Stimulated activated CD4-positive, alpha-beta T cell treated with anti-CD3 and anti-CD28 coated beads, Interleukin-1b, Interleukin-23, amount 100 ng/mL, for 24 hours (primary cell): ENCODE results near the gene CSTPP1.

Source experiments
- DNase-seq, 4 experiments: peaks; one replicate each; pipeline ENCODE4 v3.0.0-alpha.2; 2020; ENCODE audit warnings: low read depth in 4 of 4, low spot score in 1 of 4

Gene CSTPP1, protein sequence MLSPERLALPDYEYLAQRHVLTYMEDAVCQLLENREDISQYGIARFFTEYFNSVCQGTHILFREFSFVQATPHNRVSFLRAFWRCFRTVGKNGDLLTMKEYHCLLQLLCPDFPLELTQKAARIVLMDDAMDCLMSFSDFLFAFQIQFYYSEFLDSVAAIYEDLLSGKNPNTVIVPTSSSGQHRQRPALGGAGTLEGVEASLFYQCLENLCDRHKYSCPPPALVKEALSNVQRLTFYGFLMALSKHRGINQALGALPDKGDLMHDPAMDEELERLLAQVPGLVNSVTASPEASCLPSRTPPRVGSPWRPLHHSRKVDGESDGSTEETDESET

DNA sequence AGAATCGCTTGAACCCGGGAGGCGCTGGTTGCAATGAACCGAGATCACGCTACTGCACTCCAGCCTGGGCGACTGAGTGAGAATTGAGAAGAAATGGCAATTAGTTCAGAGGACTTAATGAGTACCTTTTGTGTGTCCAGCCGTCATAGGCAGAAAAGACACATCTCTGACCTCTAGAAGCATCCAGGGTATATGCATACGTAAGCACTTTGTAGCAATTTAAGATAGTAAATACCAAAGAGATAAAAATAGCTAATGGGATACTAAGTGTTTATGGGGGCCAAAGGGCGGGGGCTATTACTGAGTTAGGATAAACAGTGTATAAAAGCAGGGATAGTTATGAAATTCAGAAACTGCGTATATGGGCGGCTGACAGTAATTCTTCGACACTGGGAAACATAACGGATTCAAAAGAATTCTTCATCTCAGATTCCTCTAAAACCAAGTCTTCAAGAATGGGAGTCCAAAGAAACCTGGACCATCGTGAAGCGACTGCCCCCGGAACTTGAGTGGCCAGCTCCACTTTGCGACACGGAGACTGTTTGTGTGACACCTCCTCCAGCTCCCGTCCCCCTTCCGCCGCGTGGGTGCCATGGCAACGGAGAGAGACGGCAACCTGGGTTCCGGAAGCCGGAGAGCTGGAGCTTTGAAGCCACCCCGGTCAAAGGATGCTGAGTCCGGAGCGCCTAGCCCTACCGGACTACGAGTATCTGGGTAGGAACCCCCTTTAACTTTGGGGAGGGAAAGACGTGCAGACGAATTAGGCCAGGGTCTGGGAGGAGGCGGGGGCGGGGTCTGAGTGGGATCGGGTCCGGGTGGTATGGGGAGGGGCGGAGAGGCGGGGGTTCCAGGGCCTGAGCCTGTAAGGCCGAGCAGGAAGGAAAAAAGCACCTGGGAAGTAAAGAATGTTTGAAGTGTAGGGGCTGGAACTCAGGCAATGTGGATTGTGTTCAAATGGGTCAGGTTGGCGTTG, at the start of gene CSTPP1:
Gene CSTPP1 (plus strand): TSS at position 624 of the 973 bp plus-strand sequence. CDS start 45 bp downstream, at position 669.
- DNase-seq = peak; percentile 91 to 95 (median 92)

DNA sequence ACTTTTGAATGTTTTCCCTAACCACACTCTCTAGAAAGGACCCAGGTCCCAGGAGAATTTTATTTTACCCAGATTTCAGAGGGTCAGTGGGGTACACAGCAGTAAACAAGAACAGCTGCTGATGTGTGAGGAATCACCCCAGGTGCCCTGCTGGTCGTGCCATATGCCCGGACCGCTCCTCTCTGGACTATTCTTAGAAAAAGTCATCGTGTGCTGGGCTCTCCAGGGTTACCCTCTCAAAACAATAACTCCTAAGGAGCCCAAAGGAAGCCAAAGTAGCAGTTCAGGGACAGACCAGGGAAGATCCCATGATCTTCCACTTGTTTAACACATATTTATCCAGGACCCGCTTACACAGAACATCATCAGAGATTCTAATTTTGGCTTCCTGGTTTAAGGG, 47.9 kb upstream of the CSTPP1 start:
- no peak for DNase-seq

DNA sequence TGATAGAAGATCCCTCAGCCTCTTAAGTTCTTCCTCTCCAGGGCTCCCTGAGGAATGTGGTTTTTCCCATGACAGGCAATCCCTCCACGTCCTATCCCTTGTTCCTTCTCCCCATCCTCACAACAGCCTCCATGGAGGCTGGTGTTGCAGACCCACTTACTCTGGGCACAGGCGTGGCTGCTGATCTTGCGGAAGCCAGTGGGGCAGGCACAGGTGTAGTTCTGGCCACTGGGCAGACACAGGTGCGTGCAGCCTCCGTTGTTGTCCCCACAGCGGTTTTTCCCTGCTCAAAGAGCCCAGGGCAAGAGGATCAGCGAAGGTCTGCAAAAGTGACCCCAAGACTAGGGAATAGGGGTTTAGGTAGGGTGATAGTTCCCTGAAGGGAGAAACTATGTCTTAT, 47.3 kb upstream of the CSTPP1 start:
- no peak for DNase-seq

DNA sequence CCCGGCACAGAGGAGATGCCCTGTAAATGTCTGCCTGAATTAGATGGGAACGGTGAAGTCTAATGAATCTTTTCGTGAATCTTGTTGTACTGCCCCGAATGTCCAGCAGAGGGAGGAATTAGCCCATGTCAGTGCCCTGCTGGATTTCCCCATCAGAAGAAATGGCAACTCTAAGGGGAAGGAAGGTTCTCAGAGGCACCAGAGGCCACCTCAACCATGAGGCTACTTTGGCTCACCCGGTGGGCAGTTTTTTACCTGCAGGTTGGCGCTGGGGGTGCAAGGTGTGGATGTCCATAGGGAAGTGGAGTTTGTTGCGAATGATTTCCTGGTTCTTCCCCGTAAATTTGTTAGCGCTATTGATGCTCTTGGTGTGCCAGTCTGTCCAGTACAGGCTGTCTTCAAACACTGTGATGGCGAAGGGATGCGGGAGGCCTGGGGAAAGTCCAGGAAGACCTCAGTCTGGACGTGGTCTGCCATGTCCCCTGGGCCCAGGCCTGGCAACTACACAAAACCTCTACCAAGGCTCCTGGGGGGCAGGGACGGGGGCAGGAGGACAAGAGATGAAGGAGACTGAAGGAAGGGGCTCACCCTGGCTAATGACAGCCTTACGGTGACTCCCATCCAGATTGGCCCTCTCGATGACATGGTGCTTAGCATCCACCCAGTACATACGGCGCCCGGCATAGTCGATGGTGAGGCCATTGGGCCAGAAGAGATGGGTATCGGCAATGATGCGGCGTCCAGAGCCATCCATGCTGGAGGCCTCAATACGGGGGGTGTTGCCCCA, 46.7 kb upstream of the CSTPP1 start:
- DNase-seq = peak; percentile 51 to 72 (median 58)

DNA sequence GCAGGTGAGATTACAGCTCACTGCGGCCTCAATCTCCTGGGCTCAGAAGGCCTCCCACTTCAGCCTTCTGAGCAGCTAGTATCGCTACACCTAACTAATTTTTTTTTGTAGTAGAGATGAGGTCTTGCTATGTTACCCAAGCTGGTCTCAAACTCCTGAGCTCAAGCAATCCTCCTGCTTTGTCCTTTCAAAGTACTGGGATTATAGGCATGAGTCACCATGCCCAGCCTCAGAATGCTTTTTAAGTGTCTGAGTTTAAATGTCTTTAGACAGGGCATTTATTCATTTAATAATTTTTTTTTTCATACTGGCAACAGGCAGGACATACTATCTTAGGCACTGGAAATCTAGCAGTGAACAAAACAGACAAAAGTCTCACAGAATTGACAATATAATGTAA, 45.9 kb upstream of the CSTPP1 start:
- no peak for DNase-seq

DNA sequence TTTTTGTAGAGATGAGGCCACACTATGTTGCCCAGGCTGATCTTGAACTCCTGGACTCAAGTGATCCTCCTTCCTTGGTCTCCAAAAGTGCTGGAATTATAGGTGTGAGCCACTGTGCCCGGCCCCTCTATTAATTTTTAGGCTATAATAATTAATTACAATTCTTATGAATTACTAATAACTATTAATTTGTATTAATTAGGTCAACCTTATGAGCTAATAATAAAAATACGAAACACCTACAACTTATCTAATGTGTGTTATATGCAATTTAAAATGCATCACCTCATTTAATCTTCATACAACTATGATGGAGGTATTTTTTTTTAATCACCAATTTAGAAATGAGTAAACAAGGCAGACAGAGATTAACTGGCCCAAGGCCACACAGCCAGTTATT, 44.5 kb upstream of the CSTPP1 start:
- DNase-seq = no peak

DNA sequence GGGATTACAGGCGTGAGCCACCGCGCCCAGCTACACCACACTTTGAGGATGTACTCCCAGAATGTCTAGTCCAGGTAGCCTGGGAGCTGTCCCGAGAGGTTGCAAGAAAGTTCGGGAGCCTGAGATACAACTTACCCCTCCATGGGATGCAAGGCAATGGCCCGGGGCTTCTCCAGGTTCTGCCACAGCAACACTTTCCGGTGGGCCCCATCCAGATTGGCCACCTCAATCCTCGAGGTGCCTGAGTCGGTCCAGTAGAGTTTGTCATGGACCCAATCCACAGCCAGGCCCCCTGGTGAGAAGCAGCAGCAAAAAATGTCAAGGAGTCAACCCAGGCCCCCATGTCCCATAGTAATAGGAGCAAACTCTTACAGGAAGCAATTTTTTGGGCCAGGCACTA, 43.7 kb upstream of the CSTPP1 start:
- DNase-seq = no peak

DNA sequence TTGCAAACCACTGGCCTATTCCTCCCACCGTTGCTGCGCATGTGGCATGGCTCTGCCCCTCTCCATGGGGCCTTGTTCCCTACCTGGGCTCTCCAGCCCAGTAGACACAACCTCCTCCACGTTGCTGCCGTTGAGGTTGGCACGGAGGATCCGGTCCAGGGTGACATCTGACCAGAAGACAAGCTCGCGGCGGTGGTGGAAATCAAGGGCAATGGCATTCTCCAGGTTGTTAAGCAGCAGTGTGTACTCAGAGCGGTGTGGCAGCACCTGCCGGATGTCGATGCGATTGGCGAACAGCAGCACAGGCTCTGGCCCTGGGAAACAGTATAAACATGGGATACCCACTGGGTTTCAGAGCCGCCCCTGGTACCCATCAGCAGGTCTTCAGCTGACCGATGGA, 42.1 kb upstream of the CSTPP1 start:
- DNase-seq = no peak

DNA sequence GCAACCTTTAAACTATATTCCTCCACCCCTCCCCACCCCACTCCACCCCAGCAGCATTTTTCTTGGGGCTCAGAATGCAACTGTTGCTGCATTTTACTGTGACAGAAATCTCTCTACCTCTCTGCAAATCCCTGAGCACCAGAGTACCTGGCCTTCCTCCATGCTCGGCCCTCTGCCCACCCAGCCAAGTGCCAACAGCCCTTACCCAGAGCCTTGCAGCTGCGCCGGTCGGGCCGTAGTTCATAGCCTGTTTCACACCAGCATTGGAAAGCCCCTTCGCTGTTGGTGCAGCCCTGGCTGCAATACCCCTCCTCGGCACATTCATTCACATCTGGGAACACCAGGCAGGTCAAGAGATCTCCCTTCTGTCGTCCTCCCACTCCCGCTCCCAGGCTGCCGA, 41.6 kb upstream of the CSTPP1 start:
- no peak for DNase-seq

DNA sequence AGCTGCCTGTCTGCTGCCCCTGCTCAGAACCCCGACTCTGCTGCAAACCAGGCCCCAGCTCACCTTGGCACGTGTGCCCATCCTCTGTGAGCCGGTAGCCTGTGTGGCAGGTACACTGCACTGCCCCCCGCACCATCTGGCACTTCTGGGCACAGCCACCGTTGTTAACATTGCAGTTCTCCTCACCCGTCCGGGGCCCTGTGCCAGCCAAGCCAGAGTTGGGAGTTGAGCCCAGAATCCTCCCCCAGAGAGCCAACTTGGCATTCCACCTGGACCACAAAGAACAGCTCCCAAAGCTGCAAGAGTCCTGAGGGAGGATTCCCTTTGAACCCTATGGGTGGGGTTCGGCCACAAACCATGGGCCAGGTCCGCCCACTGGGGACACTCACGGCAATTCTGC, 40.7 kb upstream of the CSTPP1 start:
- DNase-seq = no peak

DNA sequence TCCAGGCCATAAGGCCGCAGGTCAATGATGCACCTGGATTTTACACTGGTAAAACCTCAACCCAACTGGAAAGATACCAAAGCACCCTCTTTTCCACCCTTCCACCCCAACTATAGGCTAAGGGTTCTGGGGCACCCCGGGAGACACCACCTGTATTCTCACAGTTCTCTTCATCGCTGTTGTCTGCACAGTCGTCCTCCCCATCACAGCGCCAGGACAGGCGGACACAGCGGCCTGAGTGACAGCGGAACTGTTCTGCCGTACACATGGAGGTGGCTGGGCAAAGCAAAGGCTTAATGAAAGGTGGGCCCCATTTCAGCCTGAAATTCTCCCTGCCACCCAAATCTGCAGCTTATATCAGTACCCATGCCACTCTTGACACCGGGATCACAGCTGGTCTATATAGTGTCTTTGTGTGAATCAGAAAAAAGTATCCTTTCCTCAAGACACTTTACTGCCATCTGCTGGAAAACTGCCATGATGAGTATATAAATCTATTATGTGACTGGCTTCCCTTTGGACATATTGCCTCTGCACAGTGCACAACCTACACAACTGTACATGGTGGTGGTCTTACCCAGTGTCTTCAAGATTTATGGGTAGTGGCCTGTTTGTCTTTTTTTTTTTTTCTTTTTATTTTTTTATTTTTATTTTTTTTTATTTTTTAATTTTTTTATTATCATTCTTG, 39.7 kb upstream of the CSTPP1 start:
- no peak for DNase-seq

DNA sequence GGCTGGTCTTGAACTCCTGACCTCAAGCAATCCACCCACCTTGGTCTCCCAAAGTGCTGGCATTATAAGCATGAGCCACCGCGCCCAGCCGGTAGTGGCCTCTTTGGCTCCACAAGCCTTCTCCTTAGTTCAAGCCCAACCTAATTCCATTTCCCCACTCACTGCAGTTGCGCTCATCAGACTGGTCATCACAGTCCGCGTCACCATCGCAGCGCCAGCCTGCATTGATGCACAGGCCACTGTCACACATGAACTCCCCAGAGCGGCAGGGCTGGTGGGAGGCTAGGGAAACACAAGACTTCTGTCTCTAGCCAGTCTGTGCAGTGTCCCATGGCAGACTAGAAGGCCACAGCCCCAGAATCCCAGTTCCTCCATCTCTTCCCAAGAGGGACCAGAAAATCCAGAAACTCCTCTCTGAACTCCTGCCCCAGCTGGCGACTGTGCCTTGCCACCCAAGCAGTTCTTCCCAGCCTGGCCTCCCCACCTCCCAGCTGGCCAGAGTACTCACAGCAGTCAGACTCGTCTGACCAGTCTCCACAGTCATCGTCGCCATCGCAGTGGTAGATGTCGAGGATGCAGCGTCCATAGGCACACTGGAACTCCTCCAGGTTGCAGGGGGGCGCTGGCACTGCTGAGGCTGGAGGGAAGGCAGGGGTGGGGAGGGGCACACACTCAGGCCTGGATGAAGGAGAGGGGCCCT, 38.0 kb upstream of the CSTPP1 start:
- no peak for DNase-seq

DNA sequence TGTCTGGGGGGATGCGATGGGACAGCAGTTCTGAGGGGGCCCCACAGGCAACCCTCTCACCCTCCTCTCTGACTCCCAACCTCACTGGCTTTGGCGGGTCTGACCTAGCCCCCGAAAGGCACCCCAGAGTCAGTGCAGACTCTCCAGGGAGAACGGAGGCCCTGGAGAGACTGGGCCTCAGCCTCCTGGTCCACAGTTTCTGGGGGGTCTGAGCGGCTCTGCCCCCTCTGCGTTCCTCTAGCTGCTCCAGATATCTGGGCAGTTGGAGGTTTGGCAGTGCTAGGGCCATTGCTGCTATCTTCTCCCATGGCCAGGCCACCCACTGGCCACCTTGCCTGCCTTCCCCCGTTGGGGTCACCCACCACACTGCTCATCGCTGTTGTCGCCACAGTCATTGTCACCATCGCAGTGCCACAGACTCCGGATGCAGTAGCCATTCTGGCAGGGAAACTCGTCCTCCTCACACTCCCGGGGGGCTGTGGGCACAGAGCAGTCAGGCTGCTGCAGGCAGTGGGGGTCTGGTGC, 37.0 kb upstream of the CSTPP1 start:
- no peak for DNase-seq

DNA sequence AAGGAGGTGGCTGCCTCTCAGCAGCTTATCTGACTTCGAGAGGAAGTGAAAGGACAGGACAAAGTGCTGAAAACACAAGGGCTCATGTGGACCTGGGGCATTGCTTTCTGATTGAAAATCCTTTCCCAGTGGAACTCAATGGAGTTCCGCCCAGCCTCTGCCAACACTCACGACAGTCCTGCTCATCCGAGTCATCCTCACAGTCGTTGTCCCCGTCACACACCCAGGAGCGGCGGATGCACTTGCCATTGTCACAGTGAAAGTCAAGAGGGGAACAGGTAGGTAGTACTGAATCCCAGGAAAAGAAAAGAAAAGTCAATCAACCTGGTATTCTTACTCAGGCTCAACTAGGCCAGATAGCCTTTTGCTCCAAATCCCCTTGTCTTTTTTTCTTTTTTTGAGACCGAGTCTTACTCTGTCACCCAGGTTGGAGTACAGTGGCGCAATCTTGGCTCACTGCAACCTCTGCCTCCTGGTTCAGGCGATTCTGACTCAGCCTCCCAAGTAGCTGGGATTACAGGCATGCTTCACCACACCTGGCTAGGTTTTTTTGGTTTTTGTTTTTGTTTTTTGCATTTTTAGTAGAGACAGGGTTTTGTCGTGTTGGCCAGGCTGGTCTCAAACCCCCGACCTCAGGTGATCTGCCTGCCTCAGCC, 36.3 kb upstream of the CSTPP1 start:
- no peak for DNase-seq

DNA sequence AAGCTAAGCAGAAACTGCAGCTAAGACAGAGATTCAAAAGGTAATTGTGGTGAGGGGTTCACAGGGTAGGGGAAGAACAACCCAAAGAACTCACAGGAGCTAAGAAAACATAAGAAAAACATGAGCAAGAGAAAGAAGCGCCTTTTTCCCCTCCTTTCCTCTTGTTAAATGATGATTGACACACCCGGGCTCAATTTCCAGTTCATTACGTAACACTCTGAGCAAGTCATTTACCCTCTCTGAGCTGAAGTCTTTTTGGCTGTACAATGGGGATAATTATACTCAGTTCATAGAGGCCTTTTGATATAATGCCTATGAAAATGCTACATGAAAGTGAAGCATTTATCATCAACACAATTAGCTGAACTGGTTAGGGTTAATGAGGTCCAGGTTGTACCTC, 35.4 kb upstream of the CSTPP1 start:
- DNase-seq = no peak

DNA sequence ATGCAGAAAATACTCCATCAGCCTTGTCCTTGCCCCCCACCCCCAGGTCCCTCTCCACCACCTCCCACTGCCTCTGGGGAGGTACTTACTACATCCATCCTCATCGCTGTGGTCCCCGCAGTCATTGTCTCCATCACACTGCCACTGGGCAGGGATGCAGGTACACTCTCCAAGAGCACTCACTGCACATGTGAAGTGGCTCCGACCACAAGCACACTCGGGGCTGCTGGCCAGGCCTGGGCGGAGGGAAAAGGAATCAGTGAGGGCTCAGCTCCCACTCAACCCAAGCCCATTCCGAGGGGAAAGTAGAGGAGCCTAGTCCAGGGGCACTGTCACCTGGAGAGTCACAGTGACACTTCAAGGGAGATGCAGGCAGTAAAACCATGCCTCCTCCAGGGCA, 33.9 kb upstream of the CSTPP1 start:
- no peak for DNase-seq

DNA sequence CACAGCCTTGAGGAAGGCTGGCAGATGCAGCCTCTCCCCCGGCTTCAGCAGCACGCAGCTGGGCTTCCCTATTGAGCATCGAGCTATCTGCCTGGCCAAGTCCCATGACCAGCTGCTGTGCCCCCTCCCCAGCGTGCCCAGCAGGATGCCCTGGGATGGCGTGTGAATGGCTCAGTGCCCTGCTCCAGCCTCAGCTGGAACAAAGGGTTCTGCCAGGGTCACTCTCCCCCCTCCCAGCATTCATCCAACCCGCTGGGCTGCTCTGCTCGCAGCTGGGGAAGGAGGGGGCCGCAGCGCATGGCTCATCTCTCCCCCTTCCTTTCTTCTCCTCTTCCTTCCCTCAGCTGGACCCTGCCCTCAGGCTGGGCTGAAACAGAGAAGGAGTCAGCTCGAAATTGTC, 32.7 kb upstream of the CSTPP1 start:
- no peak for DNase-seq

DNA sequence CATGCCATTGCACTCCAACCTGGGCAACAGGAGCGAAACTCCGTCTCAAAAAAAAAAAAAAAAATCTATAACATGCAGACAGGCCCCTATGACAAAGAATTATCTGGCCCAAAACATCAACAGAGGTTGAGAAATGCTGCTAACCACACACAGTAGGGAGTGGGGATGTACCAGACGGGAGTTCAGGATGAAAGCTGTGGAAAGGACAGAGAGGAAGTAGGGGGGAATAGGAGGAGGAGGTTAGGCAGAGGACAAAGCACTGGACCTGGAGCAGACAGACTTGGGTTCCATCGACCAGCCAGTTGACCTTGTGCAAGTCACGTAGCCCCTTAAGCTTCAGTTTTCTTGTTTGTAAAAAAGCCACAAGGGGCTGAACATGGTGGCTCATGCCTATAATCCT, 30.8 kb upstream of the CSTPP1 start:
- DNase-seq = no peak

DNA sequence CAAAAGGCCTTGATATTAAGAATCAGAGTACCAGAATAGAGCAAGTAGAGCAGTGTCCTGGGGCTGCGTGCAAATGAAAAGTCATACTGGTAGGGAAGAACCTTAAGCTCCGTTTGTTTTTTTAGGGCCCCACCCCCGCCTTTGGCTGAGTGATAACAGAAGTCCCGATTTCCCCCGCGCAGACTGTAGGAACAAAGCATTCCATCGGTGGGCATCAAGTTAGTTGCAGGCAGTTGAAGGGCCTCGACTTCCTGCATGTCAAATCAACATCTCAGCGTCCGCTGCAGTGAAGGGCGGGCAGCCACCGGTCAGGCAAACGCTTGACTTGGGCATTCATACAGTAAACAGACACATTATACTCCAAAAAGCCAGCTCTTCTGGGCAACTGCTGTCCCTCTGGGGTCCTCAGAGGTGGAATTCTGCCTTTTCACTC, 29.9 kb upstream of the CSTPP1 start:
- DNase-seq = no peak
